Mesothelial cell of epicardium (in vitro differentiated cells): Measurements from ENCODE around the gene PARD3. TPM values are rescaled to one million over a fixed set of nuclear protein-coding genes. Genes with fewer than 3 reads are reported as not detected.

ENCODE experiments used
- DNase-seq, 2 experiments: peaks; one replicate each; pipeline ENCODE4 v3.0.0; 2021; ENCODE audit warnings: low spot score in 2 of 2; ENCODE audit not compliant: unreplicated experiment in 2 of 2
- H3K27ac Mint-ChIP-seq: 2 replicates; pipeline ENCODE4 v1.8.0; 2021; ENCODE audit warnings: mixed read lengths
- H3K27me3 Mint-ChIP-seq: 2 replicates; pipeline ENCODE4 v1.8.0; 2021; ENCODE audit warnings: low read depth, mixed read lengths
- H3K36me3 Mint-ChIP-seq: 2 replicates; pipeline ENCODE4 v1.8.0; 2021; ENCODE audit warnings: mixed read lengths
- H3K4me1 Mint-ChIP-seq: 2 replicates; pipeline ENCODE4 v1.8.0; 2021; ENCODE audit warnings: mixed read lengths
- H3K4me3 Mint-ChIP-seq: 2 replicates; pipeline ENCODE4 v1.8.0; 2021; ENCODE audit warnings: mild to moderate bottlenecking, moderate library complexity, mixed read lengths
- H3K9me3 Mint-ChIP-seq: 2 replicates; pipeline ENCODE4 v1.8.0; 2021; ENCODE audit warnings: mixed read lengths
- CTCF ChIP-seq: fragments of 200-600 bp; sonication (generic); IDR thresholded peaks from one replicate; pipeline ENCODE4 v1.5.0; 2021; ENCODE audit warnings: antibody characterized with exemption; ENCODE audit not compliant: unreplicated experiment
- total RNA-seq: library from RNA; stranded (reverse); gene quantifications from 3 replicates; pipeline ENCODE4 v1.2.1, GENCODE V29; 2021

PARD3 gene
- total RNA-seq, 1 donor from 2014 or later = 73.2 TPM

GRCh38 chr10:34499612-34500279 is 315.4 kb downstream of the PARD3 start:
- TF ChIP-seq CTCF = no peak
- H3K9me3 Mint-ChIP-seq = no peaks in the 10 kb centered on the region
- DNase-seq = no peak
- no peak overlapping the region for H3K4me3 Mint-ChIP-seq
- H3K4me1 Mint-ChIP-seq = peaks cover 14% of the 10 kb centered on the region
- peaks cover 8% of the 10 kb centered on the region for H3K36me3 Mint-ChIP-seq
- no peaks in the 10 kb centered on the region for H3K27me3 Mint-ChIP-seq
- H3K27ac Mint-ChIP-seq = peak overlapping the region; percentile 47

- DNase-seq = no peak
- H3K9me3 Mint-ChIP-seq = no peaks in the 10 kb centered on the region
- no peaks in the 10 kb centered on the region for H3K27me3 Mint-ChIP-seq
- H3K4me1 Mint-ChIP-seq = peaks cover 14% of the 10 kb centered on the region
- no peak overlapping the region for H3K4me3 Mint-ChIP-seq
- peaks cover 8% of the 10 kb centered on the region for H3K36me3 Mint-ChIP-seq
- H3K27ac Mint-ChIP-seq = no peak overlapping the region
- TF ChIP-seq CTCF = no peak
Measured at GRCh38 chr10:34498821-34499220, 316.3 kb downstream of the PARD3 start.

GRCh38 chr10:34495938-34496337 is 319.2 kb downstream of the PARD3 start:
- peaks cover 2% of the 10 kb centered on the region for H3K36me3 Mint-ChIP-seq
- H3K4me3 Mint-ChIP-seq = no peak overlapping the region
- H3K9me3 Mint-ChIP-seq = no peaks in the 10 kb centered on the region
- TF ChIP-seq CTCF = no peak
- no peak for DNase-seq
- H3K4me1 Mint-ChIP-seq = peaks cover 23% of the 10 kb centered on the region
- H3K27ac Mint-ChIP-seq = no peak overlapping the region
- no peaks in the 10 kb centered on the region for H3K27me3 Mint-ChIP-seq

GRCh38 chr10:34494012-34494411 is 321.1 kb downstream of the PARD3 start:
- TF ChIP-seq CTCF = no peak
- H3K27ac Mint-ChIP-seq = no peak overlapping the region
- peaks cover 29% of the 10 kb centered on the region for H3K4me1 Mint-ChIP-seq
- peaks cover 2% of the 10 kb centered on the region for H3K36me3 Mint-ChIP-seq
- no peak overlapping the region for H3K4me3 Mint-ChIP-seq
- no peaks in the 10 kb centered on the region for H3K27me3 Mint-ChIP-seq
- no peak for DNase-seq
- H3K9me3 Mint-ChIP-seq = no peaks in the 10 kb centered on the region

GRCh38 chr10:34492081-34492480 is 323.0 kb downstream of the PARD3 start:
- Mint-ChIP-seq H3K27me3 (no peaks in the 10 kb centered on the region), H3K4me3 (no peak overlapping the region), H3K36me3 (peaks cover 2% of the 10 kb centered on the region), H3K4me1 (peaks cover 27% of the 10 kb centered on the region), H3K27ac (peak overlapping the region; percentile 23), H3K9me3 (no peaks in the 10 kb centered on the region)
- no peak for DNase-seq
- no peak for TF ChIP-seq CTCF

GRCh38 chr10:34491678-34492077 is 323.4 kb downstream of the PARD3 start:
- no peak for DNase-seq
- no peak overlapping the region for H3K27ac Mint-ChIP-seq
- peaks cover 2% of the 10 kb centered on the region for H3K36me3 Mint-ChIP-seq

More at GRCh38 chr10:34491678-34492077, 323.4 kb downstream of the PARD3 start:
- no peak overlapping the region for H3K4me3 Mint-ChIP-seq
- H3K9me3 Mint-ChIP-seq = no peaks in the 10 kb centered on the region
- peaks cover 27% of the 10 kb centered on the region for H3K4me1 Mint-ChIP-seq
- no peaks in the 10 kb centered on the region for H3K27me3 Mint-ChIP-seq
- TF ChIP-seq CTCF = no peak
